ENCODE measurements around the gene BAG3.

- TF ChIP-seq, protein P1, sequence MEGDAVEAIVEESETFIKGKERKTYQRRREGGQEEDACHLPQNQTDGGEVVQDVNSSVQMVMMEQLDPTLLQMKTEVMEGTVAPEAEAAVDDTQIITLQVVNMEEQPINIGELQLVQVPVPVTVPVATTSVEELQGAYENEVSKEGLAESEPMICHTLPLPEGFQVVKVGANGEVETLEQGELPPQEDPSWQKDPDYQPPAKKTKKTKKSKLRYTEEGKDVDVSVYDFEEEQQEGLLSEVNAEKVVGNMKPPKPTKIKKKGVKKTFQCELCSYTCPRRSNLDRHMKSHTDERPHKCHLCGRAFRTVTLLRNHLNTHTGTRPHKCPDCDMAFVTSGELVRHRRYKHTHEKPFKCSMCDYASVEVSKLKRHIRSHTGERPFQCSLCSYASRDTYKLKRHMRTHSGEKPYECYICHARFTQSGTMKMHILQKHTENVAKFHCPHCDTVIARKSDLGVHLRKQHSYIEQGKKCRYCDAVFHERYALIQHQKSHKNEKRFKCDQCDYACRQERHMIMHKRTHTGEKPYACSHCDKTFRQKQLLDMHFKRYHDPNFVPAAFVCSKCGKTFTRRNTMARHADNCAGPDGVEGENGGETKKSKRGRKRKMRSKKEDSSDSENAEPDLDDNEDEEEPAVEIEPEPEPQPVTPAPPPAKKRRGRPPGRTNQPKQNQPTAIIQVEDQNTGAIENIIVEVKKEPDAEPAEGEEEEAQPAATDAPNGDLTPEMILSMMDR (IDR thresholded peaks at IDR 0.05), result peak in 1 of 3 experiments; percentile 9
- TF ChIP-seq POLR2A (IDR thresholded peaks at IDR 0.05), result no peak
These were observed 1.2 kb downstream of the BAG3 start for GRCh38 chr10:119652361-119652730.
